Astrocyte (in vitro differentiated cells and primary cell): Measurements from ENCODE around the gene CHN2.

Source experiments
- CTCF ChIP-seq: IDR thresholded peaks from 2 replicates; pipeline ENCODE4 v1.5.1; 2011; ENCODE audit warnings: low read depth, mild to moderate bottlenecking, inconsistent platforms, low read length, moderate library complexity; ENCODE audit not compliant: insufficient read depth
- EZH2 ChIP-seq: IDR thresholded peaks from 2 replicates; pipeline ENCODE4 v1.6.1; 2012; ENCODE audit warnings: mild to moderate bottlenecking, low read length, inconsistent platforms; ENCODE audit not compliant: insufficient read depth

GRCh38 chr7:29285861-29286260 lies 91.3 kb downstream of the CHN2 start:
- TF ChIP-seq CTCF (no peak), EZH2 (no peak)
